GM19023 (cell line): ENCODE results near the gene SNX9.
"Not testable (repeated sequence)": the region's sequence is repeated elsewhere in the genome, so short reads cannot be mapped to it uniquely, and the experiment has no call there.

ENCODE experiments used
- ATAC-seq: cut with Tn5 transposase; IDR thresholded peaks from one replicate; pipeline ENCODE4 v1.9.1; 2021; ENCODE audit warnings: mild to moderate bottlenecking, moderate library complexity; ENCODE audit not compliant: unreplicated experiment

SNX9 gene

DNA sequence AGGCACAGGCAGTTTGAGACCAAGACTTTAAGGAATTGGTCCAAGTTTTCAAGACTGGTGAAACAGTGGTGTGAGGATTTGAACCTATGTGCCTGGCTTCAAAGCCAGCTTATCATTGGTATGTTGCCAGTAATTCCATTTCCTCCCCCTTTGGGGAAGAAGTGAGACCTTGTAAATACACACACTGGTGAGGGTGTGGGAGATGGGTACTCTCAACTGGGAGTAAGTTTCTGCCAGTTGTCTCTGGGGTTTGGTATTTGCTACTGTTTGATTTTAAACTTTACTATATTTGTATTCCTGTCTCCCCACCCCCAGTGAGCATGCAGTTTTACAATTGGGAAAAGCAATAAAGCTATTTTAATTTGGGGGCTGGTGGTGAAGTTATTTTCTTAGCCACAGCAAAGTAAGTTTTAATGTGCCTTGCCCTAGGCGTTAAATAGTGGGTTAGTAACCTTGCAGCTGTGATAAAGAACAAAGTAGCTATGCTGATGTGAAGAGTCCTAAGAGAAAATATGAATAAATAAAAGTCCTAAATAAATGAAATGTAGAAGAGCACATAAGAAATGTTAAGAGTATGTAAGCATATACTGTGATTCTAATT, 31.0 kb downstream of the SNX9 start:
- ATAC-seq: no peak

DNA sequence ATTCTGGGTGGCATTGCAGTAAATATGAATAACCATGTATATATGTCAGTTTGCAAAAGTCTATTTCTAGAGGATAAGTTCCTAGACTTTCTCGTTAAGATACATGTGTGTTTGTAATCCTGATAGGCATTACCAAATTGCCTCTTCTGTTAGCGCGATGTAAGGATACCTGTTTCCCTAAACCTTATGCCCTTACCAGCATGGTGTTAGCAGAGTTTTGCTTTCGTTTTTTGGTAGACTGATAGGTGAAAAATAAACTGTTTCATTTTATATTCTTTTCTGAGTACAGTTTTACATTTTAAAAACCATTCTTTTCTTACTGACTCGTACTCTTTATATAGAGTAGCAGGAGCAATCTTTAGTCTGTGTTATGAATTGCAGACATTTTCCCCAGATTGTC, 32.3 kb downstream of the SNX9 start:
- ATAC-seq: no peak

DNA sequence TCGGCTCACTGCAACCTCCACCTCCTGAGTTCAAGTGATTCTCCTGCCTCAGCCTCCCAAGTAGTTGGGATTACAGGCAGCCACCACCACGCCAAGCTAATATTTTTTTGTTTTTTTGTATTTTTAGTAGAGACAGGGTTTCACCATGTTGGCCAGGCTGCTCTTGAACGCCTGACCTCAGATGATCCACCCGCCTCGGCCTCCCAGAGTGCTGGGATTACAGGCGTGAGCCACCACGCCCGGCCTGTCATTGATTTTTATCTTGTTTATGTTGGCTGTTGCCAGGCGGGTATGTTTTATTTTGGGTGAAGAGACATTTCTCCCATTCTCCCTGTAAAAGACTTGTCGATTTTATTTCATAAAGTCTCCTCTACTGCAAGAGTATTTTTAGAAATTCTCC, 32.8 kb downstream of the SNX9 start:
- ATAC-seq: not testable (repeated sequence)

DNA sequence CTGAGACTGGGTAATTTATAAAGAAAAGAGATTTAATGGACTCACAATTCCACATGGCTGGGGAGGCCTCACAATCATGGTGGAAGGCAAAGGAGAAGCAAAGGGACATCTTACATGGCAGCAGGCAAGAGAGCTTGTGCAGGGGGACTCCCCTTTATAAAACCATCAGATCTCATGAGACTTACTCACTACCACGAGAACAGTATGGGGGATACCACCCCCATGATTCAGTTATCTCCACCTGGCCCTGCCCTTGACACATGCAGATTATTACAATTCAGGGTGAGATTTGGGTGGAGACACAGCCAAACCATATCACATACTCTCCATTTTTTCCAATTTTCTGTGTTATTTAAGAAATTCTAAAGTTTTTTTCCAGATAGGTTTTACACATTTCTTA, 35.6 kb downstream of the SNX9 start:
- not testable (repeated sequence) for ATAC-seq

DNA sequence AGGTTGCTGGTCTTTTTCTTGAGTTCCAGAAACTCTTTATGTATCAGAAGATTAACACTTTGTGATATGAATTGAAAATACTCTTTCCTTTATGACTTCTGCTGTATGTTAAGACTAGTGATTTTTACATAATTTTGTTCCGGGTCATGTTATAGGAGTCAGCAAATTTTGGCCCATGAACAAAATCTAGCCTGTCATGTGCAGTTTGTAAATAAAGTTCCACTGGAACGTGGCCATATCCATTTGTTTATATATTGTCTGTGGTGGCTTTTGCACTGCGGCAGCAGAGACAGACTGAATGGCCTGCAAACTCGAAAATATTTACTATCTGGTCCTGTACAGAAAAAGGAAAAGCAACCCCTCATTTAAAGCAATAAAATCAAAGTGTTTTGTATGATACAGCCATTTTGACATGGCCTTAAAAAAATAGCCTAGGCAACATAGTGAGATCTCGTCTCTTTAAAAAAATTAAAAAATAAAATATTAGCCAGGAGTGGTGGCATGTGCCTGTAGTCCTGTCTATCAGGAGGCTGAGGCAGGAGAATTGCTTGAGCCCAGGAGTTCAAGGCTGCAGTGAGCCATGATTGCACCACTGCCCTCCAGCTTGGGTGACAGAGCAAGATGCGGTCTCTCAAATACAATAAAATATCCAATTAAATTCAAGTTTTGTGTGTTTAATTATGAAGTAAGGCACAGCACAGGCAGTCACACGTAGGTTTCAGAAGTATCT, 36.9 kb downstream of the SNX9 start:
- no peak for ATAC-seq

DNA sequence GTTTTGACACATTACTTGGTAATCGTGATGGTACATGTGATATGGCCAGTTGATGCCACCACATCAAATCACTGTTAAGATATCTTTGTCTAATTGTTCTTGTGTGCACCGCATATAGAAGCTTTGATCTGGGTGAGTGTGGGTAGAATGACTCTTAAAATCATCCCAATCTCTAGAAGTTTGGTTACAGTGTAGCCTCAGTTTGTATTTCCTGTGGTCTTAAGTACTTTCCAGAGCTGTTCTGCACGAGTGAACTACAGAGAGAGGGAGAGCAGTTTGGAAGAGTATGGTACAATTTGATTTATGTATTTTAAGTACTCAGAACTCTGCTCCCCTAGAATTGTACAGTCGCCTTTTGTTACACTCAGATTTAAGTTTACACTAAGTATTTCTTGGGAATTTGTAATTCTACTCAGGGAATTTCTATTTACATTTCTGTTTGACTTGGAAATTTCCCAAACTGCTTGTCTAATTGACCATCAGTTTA, 37.5 kb downstream of the SNX9 start:
- ATAC-seq: no peak

DNA sequence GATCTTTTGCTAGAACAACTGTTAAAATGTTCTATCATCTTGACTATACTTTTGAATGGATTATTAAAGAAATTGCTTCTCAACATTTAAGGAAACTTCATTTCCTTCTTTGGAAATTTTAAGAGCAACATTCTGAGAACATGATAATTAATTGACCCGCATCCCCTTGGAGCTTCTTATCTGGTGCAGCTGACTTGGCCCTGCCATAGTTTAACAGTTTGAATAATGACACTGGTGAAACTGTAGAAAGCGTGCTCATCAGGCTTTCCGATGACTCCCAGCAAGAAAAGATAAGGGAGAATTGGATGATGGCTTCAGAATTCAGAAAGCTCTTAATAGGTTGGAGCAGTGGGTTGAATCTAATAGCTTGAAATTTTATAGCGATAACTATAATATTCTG, 38.1 kb downstream of the SNX9 start:
- ATAC-seq: no peak

DNA sequence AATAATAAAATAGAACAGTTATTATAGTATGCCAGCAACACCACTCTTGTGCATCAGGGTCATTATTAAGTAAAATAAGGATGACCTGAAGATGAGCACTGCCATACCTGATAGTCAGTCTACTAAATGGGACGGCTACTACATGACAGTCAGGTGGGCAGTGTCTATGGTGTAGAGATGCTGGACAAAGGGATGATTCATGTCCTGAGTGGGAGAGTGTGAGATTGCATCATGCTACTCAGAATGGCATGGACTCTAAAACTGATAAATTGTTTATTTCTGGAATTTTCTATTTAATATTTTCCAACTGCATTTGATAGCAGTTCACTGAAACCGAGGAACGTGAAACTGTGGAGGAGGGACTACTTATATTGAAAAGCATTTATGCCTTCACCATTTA, 38.8 kb downstream of the SNX9 start:
- ATAC-seq: no peak

DNA sequence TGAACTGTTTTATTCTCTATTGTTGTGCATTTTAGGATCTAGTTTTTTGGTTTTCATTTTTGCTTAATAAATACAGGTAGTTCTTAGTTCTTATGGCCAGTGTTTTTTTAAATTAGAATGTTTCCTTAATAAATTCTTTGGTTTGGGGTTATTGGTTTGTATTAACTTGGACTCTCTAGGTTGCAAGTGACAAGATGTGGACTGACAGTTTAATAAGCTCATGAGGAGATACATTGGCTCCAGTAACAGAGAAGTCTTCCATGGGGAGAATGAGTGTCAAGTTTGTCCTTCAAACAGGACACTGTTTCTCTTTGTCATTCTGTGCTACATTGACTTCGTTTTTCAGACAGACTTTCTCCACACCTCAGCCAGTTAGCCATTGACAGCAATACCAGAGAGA, 39.7 kb downstream of the SNX9 start:
- ATAC-seq: no peak

DNA sequence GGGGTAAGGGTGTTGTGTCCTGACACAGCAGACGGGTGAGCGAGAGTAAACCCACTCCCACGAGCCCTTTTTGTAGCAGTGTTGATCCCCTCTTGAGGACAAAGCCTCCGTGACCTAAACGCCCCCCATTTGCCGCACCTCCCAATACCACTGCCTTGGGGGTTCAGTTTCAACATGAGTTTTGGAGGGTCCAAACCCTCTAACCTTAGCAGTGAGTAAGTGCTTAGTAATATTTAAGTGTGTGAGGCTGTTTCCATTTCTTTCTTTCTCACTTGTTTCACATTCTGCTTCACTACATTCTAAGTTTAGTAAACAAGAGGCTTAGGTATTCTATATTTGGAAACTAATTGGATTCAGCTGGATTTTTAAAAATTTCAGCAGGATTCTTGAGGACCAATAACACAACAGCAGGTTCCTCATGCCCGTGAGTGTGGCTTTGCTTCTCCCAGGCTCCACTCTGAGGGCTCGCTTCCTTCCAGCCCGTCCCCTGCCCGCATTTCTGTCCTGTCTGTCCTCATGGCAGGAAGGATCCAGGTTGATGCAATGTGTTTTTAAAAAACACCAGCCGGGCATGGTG, 41.2 kb downstream of the SNX9 start:
- ATAC-seq: no peak

DNA sequence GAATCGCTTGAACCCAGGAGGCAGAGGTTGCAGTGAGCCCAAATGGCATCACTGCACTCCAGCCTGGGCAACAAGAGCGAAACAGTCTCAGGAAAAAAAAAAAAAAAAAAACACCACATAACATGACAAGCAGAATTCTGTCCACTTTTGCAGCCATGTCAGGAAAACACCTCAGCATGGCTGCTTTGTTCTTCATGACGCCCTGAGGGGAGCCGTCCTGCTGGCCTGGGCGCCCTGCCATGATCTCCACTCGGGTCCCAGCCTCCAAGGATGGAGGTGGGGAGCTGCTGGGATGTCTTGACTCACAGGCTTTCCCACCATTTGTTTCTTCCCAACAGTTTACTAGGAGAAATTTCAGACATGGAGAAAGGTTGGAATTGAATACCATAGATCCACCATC, 42.2 kb downstream of the SNX9 start:
- no peak for ATAC-seq

DNA sequence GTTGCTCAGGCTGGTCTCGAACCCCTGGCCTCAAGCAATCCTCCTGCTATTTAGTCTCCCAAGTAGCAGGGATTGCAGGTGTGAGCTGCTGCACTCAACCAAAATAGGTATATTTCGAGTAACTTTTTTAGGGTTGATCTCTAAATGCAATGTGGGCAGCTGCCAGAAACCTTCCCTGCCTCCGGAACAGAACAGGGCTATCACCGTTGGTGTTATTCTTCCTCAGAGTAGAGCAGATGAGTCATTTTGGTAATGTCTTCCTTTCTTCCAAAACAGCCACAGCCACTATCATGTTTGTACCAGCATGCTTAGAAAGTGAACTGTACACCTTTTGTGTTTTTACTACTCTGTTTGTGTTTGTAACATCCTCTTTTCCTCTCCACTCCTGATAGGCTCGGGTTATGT, 44.1 kb downstream of the SNX9 start:
- no peak for ATAC-seq

DNA sequence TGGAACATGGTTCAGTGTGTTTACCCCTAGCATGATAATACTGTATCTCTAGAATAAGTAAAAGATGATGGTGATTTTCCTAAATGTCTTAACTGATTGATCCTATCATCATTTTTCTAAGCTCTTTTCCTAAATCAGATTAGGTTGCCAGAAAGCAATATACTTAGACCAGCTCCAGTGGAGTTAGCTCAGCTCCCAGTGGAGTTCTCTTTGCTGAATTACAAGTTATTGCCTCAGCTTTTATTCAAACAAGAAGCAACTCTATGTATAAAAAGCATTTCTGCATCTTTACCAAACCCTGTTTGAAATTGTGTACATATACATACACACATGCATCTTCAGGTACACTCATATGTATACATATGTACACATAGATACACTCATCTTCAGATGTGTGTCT, 44.9 kb downstream of the SNX9 start:
- no peak for ATAC-seq

DNA sequence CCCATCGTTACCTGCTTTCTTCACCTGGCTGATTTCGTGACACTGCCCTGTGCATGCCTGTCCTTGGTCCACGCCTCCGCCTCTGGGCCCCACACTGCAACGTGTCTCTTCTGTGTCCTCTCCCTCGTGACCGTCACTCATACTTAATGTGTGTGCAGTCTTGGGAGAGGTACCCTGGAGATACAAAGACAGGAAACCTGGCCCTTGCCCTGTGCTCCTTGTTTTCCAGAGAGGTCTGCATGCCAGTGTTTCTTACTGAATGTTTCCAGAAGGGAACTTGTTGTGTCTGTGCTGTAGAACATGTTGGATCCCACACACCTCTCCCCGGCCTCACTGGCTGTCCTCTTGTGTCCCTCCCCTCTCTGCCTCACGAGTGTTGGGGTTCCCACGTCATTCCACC, 45.8 kb downstream of the SNX9 start:
- ATAC-seq: no peak

DNA sequence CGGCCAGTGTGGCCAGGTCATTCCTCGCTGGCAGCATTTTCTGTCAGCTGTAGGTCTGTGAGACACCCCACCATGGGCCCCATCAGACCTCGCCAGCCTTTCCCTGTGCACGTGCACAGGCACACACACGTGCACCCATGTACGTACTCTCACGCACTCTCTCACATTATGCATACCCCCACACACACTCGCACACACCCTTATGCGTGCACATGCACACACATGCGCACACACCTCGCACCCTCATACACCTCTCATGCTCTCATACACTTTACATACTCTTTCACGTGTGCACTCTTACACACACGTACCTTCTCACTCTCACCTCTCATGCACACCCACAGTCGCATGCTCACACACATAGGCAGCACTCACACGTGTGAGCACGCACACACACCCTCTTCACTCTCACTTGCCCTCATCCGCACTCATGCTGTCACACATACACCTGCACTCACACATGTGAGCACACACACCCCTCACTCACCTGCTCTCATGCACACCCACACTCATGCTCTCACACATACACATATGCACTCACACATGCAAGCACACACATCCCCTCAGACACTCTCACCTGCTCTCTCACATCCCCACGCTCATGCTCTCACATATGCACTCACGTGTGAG, 46.7 kb downstream of the SNX9 start:
- ATAC-seq: no peak

DNA sequence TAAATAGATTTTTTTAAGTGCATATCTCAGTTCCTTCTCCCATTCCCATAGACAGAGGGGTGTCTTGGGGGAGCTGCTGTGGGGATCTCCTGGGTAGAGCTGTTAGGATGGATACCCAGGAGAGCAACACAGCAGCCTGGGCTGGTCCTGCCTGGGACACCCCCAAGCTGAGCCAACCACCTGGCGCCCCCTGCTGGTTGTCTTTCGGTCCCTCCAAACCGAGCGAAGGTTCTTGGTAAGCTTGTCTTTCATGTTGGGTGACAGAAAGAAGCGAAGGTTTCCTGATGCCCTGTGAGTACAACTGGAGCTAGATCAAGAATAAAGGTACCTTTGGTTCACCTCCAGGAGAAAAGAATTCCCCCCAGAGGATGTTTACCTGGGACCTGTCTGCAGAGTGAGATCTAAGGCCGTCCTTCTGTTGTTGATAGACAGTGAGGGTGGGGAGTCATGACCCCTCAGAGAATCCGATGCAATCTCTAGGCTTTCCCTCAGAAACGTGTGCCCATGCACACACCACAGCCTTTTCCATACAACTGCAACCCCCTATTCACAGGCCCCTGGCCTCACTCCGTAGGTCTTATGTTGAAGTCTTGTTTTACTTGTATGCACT, 50.8 kb downstream of the SNX9 start:
- peak; percentile 87 for ATAC-seq

DNA sequence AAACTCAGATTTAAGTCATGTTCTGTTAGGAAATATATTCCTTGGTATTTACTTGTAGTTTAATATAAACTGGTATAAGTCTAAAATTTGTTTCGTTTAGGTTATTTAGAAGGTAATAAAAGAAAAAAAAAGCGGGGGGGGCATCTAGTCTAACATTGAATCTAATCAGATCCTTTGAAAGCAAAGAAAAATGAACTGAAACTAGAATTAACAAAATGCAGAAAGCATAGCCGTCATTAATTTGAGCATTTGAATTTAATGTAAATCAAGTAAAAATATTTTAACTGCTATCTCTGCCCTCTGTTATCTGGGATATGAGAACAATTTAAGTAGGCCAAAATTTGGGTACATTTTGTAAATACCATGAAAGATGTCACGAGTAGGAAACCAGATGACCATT, 54.1 kb downstream of the SNX9 start:
- no peak for ATAC-seq

DNA sequence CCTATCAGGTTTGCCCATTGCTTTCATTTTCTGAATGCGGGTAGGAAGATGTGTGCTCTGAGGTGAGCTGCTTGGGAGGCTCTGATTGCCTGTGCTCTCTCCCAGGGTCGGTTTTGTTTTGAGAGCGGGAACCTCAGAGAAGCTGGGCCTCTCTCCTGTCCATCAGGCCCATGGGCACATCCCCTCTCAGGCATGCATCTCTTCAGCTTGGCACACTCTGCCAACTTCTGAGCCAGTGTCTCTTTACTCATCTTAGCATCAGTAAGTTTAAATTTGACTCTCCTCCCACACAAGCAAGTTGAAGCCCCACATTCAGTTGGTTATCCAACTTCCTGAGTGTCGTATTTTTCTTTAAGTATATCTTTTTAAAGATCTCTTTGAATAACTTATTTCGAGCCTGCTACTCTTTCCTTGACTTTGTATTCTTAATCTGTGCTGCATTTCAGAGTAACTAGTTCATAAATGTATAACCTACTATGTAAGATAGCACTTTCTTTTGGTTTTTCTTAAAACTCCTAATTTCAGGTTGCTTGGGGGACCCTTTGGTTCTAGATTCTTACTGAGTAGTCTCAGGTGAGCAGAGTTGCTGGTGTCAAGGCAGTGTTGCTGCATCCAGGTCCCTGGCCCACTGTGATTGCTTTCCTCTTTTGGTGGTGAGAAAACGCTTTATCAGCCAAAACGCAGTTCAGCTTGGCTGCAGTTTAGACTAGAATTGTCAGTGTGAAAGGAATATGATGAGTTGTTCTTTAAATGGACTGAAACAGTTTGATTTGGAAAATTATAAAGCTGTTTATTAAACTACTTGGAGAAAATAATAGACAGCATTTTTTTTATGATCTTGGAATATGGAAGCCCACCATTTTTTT, 54.8 kb downstream of the SNX9 start:
- ATAC-seq: no peak

DNA sequence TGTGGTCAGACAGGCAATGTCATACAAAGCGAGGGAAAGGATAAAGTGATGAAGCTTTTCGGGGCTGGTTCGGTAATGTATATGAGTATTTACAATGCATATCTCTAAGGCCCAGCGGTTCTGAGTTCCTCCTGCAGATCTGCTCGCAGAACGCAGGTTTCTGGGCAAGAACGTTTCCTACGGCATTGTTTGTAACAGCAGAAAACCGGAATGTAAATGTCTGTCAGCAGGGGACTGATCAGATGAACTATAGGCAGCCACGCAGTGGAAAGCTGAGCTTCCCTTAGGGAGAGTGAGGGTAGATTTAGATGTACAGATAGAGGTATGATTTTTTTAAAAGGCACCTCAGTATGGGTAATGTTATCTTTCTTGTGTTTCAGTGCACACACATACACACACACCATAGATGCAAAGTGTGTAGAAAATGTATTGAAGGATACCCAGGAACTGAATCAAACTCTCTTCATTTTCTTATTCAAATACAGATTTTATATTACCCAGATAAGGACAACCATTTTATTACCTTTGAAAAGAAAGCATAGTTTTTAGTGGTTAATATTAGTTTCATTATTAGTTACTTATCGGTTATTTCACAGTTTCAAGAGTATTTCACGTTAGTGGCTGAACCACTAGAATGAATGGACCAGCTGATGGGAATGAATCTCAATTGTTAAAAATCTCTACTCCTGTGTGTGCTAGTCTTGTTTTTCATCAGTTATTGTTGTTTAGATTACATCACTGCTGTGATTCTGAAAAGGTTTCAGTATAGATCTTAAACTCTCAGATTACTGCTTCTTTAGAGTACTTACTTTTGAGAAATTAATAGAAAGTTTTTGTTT, 56.2 kb downstream of the SNX9 start:
- ATAC-seq: peak; percentile 82

DNA sequence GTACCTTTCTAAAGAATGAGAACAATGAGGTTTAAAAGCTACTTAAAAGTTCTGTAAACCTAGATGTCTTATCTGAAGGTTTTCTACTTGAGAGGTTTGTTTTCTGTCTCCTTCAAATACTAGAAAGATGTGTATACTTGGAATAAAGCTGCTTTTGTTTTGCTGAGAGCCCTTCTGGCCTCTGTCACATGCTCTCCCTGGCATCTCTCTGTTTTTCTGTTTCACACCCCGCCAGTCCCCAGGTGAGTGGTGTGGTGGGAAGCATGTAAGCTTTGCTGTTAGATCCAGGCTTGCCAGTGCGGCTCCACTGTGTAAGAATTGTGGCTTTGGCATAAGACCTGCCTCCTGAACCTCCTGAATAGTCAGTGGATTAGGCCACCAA, 56.8 kb downstream of the SNX9 start:
- ATAC-seq: peak; percentile 33
